Kidney (tissue), 14 donors: ENCODE results near the gene MB21D2. TPM values are rescaled to one million over a fixed set of nuclear protein-coding genes. Genes with fewer than 3 reads are reported as not detected.

ENCODE experiments used
- DNase-seq, 5 donors: peaks; one replicate each; pipeline ENCODE4 v3.0.0-alpha.2; 2013 to 2020
- FAIRE-seq: peaks from 2 replicates; lab custom pipeline; 2012; peaks lifted over from hg19 to GRCh38; lab: Jason Lieb, UNC
- H3K27ac ChIP-seq, 2 donors: one replicate each; pipeline ENCODE4 v1.7.0; 2013; ENCODE audit warnings: low read depth in 2 of 2, low read length in 2 of 2, inconsistent platforms in 1 of 2
- H3K27me3 ChIP-seq: one replicate; pipeline ENCODE4 v1.7.1; 2013; ENCODE audit warnings: low read length, inconsistent platforms; ENCODE audit not compliant: control insufficient read depth, insufficient read depth
- H3K36me3 ChIP-seq, 3 donors: one replicate each; pipeline versions ENCODE4 v1.7.0 to v1.7.1; 2013; ENCODE audit warnings: low read length in 3 of 3, control low read depth in 1 of 3, inconsistent platforms in 1 of 3; ENCODE audit not compliant: insufficient read depth in 3 of 3, control insufficient read depth in 2 of 3
- H3K4me1 ChIP-seq, 3 donors: one replicate each; pipeline versions ENCODE4 v1.7.0 to v1.7.1; 2013; ENCODE audit warnings: low read length in 3 of 3, inconsistent platforms in 1 of 3, low read depth in 1 of 3; ENCODE audit not compliant: control insufficient read depth in 2 of 3, insufficient read depth in 2 of 3
- H3K4me3 ChIP-seq, 3 donors: one replicate each; pipeline versions ENCODE4 v1.7.0 to v1.8.1; 2013; ENCODE audit warnings: low read length in 3 of 3, control low read depth in 1 of 3, inconsistent platforms in 1 of 3
- H3K9ac ChIP-seq, 3 donors: one replicate each; pipeline versions ENCODE4 v1.7.0 to v1.7.1; 2013; ENCODE audit warnings: low read length in 3 of 3, control low read depth in 1 of 3, inconsistent platforms in 1 of 3
- H3K9me3 ChIP-seq, 3 donors: one replicate each; pipeline versions ENCODE4 v1.7.0 to v1.7.1; 2013; ENCODE audit warnings: low read length in 3 of 3, control low read depth in 1 of 3, inconsistent platforms in 1 of 3; ENCODE audit not compliant: control insufficient read depth in 2 of 3, insufficient read depth in 1 of 3
- CTCF ChIP-seq: IDR thresholded peaks from 3 replicates; pipeline ENCODE4 v1.5.1; 2012; ENCODE audit warnings: mild to moderate bottlenecking, moderate library complexity, borderline replicate concordance; ENCODE audit not compliant: insufficient read depth; ENCODE audit errors: extremely low read depth
- intact Hi-C: fragments of 100-400 bp; cut with DNase I; formaldehyde crosslinking; loops from one replicate; pipeline ENCODE4 v1.11.1; 2022
- polyA plus RNA-seq: library from polyadenylated mRNA; stranded (reverse); fragments of 350-450 nt; fragmentation: Illumina TruSeq; extraction: RNeasy Lipid Tissue Mini Kit (QIAGEN cat#74804); gene quantifications from one replicate; pipeline ENCODE4 v1.2.3, GENCODE V29; 2014; ENCODE audit warnings: low read depth, low replicate concordance; ENCODE audit not compliant: insufficient read depth
- total RNA-seq: library from RNA; stranded (reverse); fragmentation: NEBNext Ultra II Directional; extraction: Animal tissue kit (Norgen Biotek cat#: 25700); gene quantifications from one replicate; pipeline ENCODE4 v1.2.1, GENCODE V29; 2021
- donor health status: control.
- donor health status: control.
- donor health status: control.
- donor health status: control.
- donor health status: control.
- donor health status: DM: yes; HTN: yes; CAD: no.
- donor health status: Normal renal cell carcinoma (clear cell type).

MB21D2 gene
- total and polyA plus RNA-seq, 2 donors from 2014 or later: 3.2 to 3.9 TPM

GRCh38 chr3:192917028-192917403, 640 bp downstream of the MB21D2 start:
- Histone ChIP-seq H3K27me3 (no peaks in the 10 kb centered on the region), H3K9me3 (no peaks in the 10 kb centered on the region), H3K4me3 (peak overlapping the region; percentile 83 to 96 (median 95)), H3K4me1 (peaks cover 0 to 12% (median 4%) of the 10 kb centered on the region in 3 donors), H3K36me3 (no peaks in the 10 kb centered on the region), H3K9ac (peak overlapping the region; percentile 12 to 95 (median 91)), H3K27ac (peak overlapping the region; percentile 79 to 91)
- DNase-seq (peak in 4 of 5 donors; percentile 61 to 88 (median 84)), FAIRE-seq (no peak)
- intact Hi-C loops: no loop called here
- TF ChIP-seq CTCF: no peak

DNA sequence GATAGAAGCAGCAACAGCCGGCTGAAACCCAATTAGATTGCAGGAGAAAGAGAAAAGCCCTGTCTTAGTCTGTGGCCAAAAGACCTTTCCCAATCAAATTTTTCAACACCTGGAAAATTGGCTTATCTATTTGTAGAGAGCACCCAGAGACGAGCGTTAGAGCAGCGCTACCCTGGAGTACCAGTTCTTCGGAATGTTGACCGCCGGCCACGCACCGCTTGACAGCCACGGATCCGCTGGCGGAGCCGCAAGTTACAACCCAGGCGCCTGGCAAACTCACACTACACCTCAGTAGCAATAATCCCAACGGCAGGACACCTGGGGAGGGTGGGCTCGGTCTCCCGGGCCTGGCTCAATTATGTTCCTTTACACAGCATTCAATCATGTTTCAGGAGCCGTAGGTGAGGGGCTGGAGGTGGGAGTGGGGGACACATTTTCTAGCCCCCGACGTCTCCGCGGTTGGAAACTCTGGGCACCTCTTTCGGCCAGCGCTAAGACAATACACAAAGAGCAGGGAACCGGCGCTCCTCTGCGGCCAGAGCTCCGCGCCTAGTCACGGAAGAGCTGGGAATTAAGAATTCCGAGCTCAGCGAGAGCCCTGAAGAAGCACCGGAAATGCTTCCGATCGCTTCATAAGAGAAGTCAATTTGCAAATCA, 1.2 kb downstream of the MB21D2 start:
- TF ChIP-seq CTCF: no peak
- no peaks in the 10 kb centered on the region for H3K9me3 ChIP-seq
- intact Hi-C loops: no loop called here
- peak overlapping the region; percentile 83 to 96 (median 95) for H3K4me3 ChIP-seq
- H3K4me1 ChIP-seq: peaks cover 0 to 12% (median 4%) of the 10 kb centered on the region in 3 donors
- no peaks in the 10 kb centered on the region for H3K36me3 ChIP-seq
- H3K27ac ChIP-seq: peak overlapping the region; percentile 79 to 91
- DNase-seq (peak in 4 of 5 donors; percentile 67 to 79 (median 75)), FAIRE-seq (no peak)
- peak overlapping the region; percentile 12 to 95 (median 91) for H3K9ac ChIP-seq
- no peaks in the 10 kb centered on the region for H3K27me3 ChIP-seq

GRCh38 chr3:192915722-192916121, 1.9 kb downstream of the MB21D2 start:
- H3K36me3 ChIP-seq: no peaks in the 10 kb centered on the region
- H3K4me3 ChIP-seq: peak overlapping the region in 2 of 3 donors; percentile 37 to 43
- TF ChIP-seq CTCF: no peak
- H3K4me1 ChIP-seq: peaks cover 0 to 12% (median 4%) of the 10 kb centered on the region in 3 donors
- H3K27me3 ChIP-seq: no peaks in the 10 kb centered on the region
- H3K27ac ChIP-seq: no peak overlapping the region
- no peak overlapping the region for H3K9ac ChIP-seq
- no peaks in the 10 kb centered on the region for H3K9me3 ChIP-seq
- intact Hi-C loops: no loop called here
- no peak for FAIRE-seq
- DNase-seq: no peak

GRCh38 chr3:192915304-192915703, 2.4 kb downstream of the MB21D2 start:
- no peak overlapping the region for H3K9ac ChIP-seq
- no peaks in the 10 kb centered on the region for H3K9me3 ChIP-seq
- H3K4me3 ChIP-seq: peak overlapping the region in 2 of 3 donors; percentile 37 to 43
- peak; percentile 28 for TF ChIP-seq CTCF
- H3K4me1 ChIP-seq: peaks cover 0 to 12% (median 4%) of the 10 kb centered on the region in 3 donors
- intact Hi-C loops: no loop called here
- H3K27me3 ChIP-seq: no peaks in the 10 kb centered on the region
- FAIRE-seq (no peak), DNase-seq (peak in 3 of 5 donors; percentile 33 to 83 (median 63))
- no peak overlapping the region for H3K27ac ChIP-seq
- H3K36me3 ChIP-seq: no peaks in the 10 kb centered on the region
